HG03565 (cell line): ENCODE measurements around the gene LARGE2.
A peak's percentile ranks its signal among the peaks of the same experiment; 100 is the strongest.

Experiments
- ATAC-seq: cut with Tn5 transposase; IDR thresholded peaks from one replicate; pipeline ENCODE4 v1.9.1; 2021; ENCODE audit warnings: mild to moderate bottlenecking, moderate library complexity; ENCODE audit not compliant: unreplicated experiment

LARGE2 gene

GRCh38 chr11:45913942-45914635 lies 8.4 kb upstream of the LARGE2 start:
- ATAC-seq = no peak

DNA sequence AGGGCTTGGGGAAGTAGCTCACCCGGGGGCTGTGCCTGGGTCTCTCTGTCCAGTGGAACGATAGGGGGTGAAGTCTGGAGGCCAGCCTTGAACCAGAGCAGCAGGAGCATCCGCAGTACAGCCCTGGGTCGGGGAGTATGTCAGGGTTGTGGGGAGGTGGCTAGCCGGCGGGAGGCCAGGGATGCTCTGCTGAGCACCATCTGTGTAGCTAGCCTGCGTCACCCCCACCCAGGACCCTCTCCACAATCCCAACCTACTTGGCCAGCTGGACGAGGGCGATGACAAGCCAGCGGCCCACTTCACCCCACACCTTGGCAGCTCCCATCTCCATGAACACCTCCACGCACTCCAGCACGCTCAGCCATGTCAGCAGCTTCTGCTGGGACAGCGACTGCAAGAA lies 7.0 kb upstream of the LARGE2 start:
- ATAC-seq = no peak

GRCh38 chr11:45917286-45917622 lies 5.2 kb upstream of the LARGE2 start:
- no peak for ATAC-seq

GRCh38 chr11:45917623-45918330 lies 4.7 kb upstream of the LARGE2 start, which contains the start of gene PEX16:
TSS of gene PEX16 (minus strand) at chr11:45917877. CDS start at chr11:45917811, 66 bp downstream.
- peak; percentile 78 for ATAC-seq

DNA sequence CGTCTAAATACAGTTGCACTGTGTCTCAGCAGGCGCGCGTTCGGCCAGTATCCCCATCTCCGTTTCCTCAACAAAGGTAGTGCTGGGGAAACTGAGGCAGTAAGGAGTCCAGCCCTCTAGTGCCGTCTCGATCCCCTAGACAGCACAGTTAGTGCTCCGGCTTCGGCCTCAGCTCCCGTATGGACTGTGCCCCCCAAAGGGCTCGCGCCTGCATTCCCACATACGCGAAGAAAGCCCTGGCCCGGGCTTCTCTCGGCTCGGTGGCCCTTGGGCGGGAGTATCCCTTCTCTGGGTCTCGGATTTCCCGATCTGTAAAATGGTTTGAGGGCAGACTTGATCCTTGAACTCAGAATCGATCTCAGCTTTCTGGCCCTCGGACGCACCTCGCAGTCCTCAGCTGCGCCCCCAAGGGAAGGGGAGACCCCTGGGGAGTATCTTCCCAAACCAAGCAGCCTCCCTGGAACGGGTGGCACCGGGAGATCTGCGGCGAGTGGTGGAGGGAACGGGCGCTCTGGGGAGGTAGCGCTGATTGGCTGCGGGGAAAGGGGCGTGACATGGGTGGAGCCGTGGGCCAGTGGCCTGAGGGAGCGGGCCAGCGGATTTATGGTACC lies 4.0 kb upstream of the LARGE2 start:
- peak; percentile 27 for ATAC-seq

- no peak for ATAC-seq
Measured at GRCh38 chr11:45918962-45919675, 3.3 kb upstream of the LARGE2 start.

DNA sequence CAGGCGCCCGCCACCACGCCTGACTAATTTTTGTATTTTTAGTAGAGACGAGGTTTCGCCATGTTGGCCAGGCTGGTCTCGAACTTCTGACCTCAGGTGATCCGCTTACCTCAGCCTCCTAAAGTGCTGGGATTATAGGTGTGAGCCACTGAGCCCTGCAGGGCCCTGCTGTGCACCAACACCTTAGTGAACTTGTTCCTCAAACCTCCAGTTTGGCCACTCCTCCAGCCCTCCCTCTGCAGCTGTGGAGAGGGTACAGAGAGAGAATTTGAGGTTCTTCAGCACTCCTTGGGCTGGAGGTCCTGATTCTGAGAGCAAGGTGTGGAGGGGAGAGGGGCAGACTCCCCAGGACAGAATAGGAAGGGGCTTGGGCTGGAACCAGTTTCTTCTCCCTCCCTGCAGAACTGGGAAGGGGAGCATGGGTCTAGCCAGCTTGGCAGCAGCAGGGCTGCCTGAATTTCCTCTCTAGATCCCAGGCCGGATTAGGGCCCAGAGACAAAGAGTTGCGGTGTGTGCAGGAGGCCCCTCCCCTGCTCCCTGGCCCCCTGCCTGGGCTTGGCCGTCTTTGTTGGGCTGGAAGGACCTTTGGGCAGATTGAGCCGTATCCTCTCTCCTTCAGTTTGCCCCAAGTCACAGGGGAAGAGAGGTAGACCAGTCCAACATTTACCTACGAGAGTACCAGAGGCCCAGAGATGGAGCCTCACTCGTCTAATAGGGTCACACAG lies 2.5 kb upstream of the LARGE2 start:
- ATAC-seq = no peak

DNA sequence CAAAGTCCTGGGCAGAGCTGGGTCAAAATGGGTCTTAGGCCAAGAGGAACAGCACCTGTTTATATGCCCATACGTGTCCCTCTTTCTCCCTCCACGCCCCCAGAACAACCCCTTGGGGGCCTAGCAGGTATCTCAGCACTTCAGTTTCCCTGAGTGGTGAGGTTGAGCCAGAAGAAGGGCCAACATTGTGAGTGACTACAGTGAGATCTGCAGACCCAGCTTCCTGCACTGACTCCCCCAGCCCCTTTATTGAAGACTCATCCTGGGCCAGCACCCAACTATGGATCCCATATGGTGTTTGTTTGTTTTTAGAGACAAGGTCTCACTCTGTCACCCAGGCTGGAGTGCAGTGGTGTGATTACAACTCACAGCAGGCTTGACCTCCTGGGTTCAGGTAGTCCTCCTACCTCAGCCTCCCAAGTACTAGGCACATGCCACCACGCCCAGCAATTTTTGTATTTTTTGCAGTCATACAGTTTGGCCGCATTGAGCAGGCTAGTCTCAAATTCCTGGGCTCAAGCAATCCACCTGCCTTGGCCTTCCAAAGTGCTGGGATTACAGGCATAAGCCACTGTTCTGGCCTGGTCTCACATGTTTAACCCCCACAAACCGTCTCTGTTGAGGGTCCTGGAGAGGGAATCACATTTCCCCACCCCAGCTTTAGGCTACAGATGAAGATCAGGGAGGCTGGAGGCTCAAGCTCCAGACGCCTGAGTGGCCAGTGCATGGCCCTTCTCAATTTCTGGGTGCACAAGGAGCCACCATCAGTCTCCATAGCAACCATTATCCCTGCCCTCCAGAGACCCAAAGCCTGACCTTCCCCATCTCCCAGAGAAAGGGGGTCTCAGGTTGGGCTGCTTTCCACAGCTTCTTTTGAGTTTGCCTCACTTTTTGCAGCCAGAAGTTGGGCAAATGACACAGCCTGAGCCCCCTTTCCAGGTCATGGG lies 1.7 kb upstream of the LARGE2 start:
- ATAC-seq = no peak

DNA sequence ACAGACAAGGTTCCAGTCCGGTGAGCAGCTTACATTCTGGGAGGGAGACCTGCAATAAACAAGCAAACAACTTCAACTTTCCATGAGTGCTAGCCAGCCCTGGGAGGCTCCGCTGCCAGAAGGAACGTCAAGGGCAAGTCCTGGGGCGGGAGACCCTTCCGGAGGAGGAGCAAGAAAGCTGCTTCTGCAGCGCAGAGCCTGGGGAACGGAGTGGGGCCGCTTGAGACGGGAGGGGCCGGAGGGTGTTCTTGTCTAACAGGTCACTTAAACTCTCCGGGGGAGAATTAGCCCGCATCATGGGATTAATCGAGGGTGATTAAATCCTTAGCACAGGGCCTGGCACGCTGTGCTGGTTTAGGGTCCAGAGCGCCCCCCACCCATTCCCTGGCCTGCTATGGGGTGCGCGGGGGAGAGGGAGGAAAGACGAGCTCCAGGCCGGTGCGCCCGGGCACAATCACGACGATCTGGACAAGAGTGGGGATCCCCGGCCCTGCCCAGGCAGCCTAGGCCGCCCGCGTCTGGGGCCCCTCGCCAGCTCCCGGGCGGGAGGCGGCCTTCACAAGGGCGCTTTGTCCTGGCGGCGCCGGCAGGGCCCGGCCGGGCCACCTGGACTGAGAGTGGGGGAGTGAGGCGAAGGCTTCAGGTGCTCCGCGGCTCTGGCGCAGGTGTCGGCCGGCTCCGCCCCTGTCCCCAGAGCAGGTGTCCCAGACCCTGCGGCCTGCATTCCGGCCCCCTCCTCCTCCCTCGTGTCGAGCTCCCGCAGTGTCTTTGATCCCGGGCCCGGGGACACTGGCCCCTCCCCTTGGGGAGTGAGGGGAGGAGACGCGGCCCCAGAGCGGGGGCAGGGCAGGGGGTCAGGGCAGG lies 663 bp upstream of the LARGE2 start:
- no peak for ATAC-seq

- no peak for ATAC-seq
Measured at GRCh38 chr11:45924036-45924915, 1.8 kb downstream of the LARGE2 start.

GRCh38 chr11:45924927-45925326 lies 2.5 kb downstream of the LARGE2 start:
- ATAC-seq = no peak

DNA sequence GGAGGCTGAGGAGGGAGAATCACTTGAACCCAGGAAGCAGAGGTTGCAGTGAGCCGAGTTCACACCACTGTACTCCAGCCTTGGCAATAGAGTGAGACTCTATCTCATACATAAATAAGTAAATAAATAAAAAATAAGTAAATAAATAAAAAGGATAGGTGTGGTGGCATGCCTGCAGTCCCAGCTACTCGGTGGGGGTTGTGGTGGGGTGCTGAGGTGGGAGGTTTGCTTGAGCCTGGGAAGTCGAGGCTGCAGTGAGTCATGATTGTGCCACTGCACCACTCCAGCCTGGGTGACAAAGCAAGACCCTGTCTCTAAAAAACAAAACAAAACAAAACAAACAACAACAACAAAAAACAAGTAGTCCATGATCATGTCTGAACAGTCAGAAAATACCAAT lies 3.1 kb downstream of the LARGE2 start:
- no peak for ATAC-seq

DNA sequence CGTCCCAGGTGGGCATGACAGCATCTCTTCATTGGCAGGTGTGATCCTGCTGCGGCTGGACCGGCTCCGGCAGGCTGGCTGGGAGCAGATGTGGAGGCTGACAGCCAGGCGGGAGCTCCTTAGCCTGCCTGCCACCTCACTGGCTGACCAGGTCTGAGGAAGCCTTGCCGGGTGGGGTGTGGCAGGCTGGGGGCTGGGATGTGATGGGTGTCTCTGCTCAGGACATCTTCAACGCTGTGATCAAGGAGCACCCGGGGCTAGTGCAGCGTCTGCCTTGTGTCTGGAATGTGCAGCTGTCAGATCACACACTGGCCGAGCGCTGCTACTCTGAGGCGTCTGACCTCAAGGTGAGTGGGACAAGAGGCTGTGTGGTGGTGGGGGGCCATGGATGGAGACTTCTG lies 3.5 kb downstream of the LARGE2 start:
- ATAC-seq = no peak

- ATAC-seq = no peak
Measured at GRCh38 chr11:45926536-45927331, 4.3 kb downstream of the LARGE2 start.

GRCh38 chr11:45927332-45927683 lies 4.9 kb downstream of the LARGE2 start:
- no peak for ATAC-seq

GRCh38 chr11:45927684-45928413 lies 5.4 kb downstream of the LARGE2 start:
- ATAC-seq = no peak
